Small intestine (tissue), 7 donors: ENCODE data around the gene BPGM. TPM values are rescaled to one million over a fixed set of nuclear protein-coding genes. Genes with fewer than 3 reads are reported as not detected.
"Not testable (repeated sequence)": the region's sequence is repeated elsewhere in the genome, so short reads cannot be mapped to it uniquely, and the experiment has no call there.

Experiments
- DNase-seq, 2 donors: peaks; one replicate each; pipeline versions ENCODE4 v3.0.0 to v3.0.0-alpha.2; 2013
- FAIRE-seq: peaks from 2 replicates; lab custom pipeline; 2012; peaks lifted over from hg19 to GRCh38; lab: Jason Lieb, UNC
- H3K27ac ChIP-seq, 3 donors: one replicate each; pipeline ENCODE4 v1.5.1; 2013; ENCODE audit warnings: low read length in 2 of 3, mild to moderate bottlenecking in 2 of 3, control low read depth in 1 of 3, inconsistent platforms in 1 of 3, low read depth in 1 of 3, moderate library complexity in 1 of 3
- H3K27me3 ChIP-seq, 3 donors: one replicate each; pipeline ENCODE4 v1.6.1; 2013; ENCODE audit warnings: low read length in 3 of 3, inconsistent platforms in 1 of 3; ENCODE audit not compliant: control insufficient read depth in 3 of 3, insufficient read depth in 3 of 3
- H3K36me3 ChIP-seq, 3 donors: one replicate each; pipeline ENCODE4 v1.6.1; 2013; ENCODE audit warnings: low read length in 3 of 3, inconsistent platforms in 1 of 3, low read depth in 1 of 3, mild to moderate bottlenecking in 1 of 3, moderate library complexity in 1 of 3; ENCODE audit not compliant: control insufficient read depth in 3 of 3, insufficient read depth in 2 of 3
- H3K4me1 ChIP-seq, 3 donors: one replicate each; pipeline ENCODE4 v1.6.1; 2013; ENCODE audit warnings: low read length in 2 of 3, inconsistent platforms in 1 of 3, low read depth in 1 of 3, mild to moderate bottlenecking in 1 of 3, moderate library complexity in 1 of 3; ENCODE audit not compliant: control insufficient read depth in 3 of 3, insufficient read depth in 2 of 3
- H3K4me3 ChIP-seq, 3 donors: one replicate each; pipeline ENCODE4 v1.5.1; 2013; ENCODE audit warnings: low read length in 3 of 3, control low read depth in 1 of 3, inconsistent platforms in 1 of 3, low read depth in 1 of 3, mild to moderate bottlenecking in 1 of 3, moderate library complexity in 1 of 3
- H3K9me3 ChIP-seq, 2 donors: one replicate each; pipeline ENCODE4 v1.6.1; 2013; ENCODE audit warnings: low read depth in 1 of 2, low read length in 1 of 2; ENCODE audit not compliant: control insufficient read depth in 2 of 2, insufficient read depth in 1 of 2
- WGBS, 3 donors: extraction: QIAGEN DNeasy Blood & Tissue Kit; methylation state at CpG; one replicate each; pipeline ENCODE4 v1.1.7; 2013; 5-methylcytosine and 5-hydroxymethylcytosine counted together
- polyA plus RNA-seq, 4 donors: library from polyadenylated mRNA; stranded (reverse) in 3 of 4; unstranded in 1 of 4; fragments of 200-250 nt in 3 of 4; fragments of 120-200 nt in 1 of 4; gene quantifications; one replicate each; pipeline versions ENCODE4 v1.2.1 to v1.2.3, GENCODE V29; 2013
- donor health status: healthy with polysubstance abuse.
- donor health status: control.
- donor health status: control.
- donor health status: Bipolar disorder and iron deficiency.
- donor health status: healthy.

The BPGM gene
- polyA plus RNA-seq, 4 donors, result 9.9 to 15.4 (median 12.0) TPM

- no peak overlapping the region for H3K4me3 ChIP-seq
- FAIRE-seq, result no peak
- no peaks in the 10 kb centered on the region for H3K9me3 ChIP-seq
- 81 to 90% (median 87%) methylated on average over 4 of the region's 4 CpGs for WGBS, 3 donors
- H3K27me3 ChIP-seq, result no peaks in the 10 kb centered on the region
- no peak for DNase-seq
- H3K27ac ChIP-seq, result no peak overlapping the region
- H3K36me3 ChIP-seq, result peaks cover 2 to 4% (median 4%) of the 10 kb centered on the region in 3 donors
- H3K4me1 ChIP-seq, result no peaks in the 10 kb centered on the region
Observed at GRCh38 chr7:134662871-134663205, 16.2 kb downstream of the BPGM start.

GRCh38 chr7:134665045-134665444 lies 18.4 kb downstream of the BPGM start:
- DNase-seq, H3K9me3 ChIP-seq, H3K4me3 ChIP-seq, H3K27me3 ChIP-seq, H3K36me3 ChIP-seq, H3K4me1 ChIP-seq, FAIRE-seq, H3K27ac ChIP-seq: not testable (repeated sequence)
- 3 to 37% (median 4%) methylated on average over 1 of the region's 3 CpGs for WGBS, 3 donors

GRCh38 chr7:134667899-134668298 lies 21.2 kb downstream of the BPGM start:
- H3K27me3 ChIP-seq, result no peaks in the 10 kb centered on the region
- FAIRE-seq (no peak), DNase-seq (no peak)
- H3K9me3 ChIP-seq, result no peaks in the 10 kb centered on the region
- H3K4me1 ChIP-seq, result peaks cover 0 to 6% (median 0%) of the 10 kb centered on the region in 3 donors
- H3K36me3 ChIP-seq, result peaks cover 0 to 2% (median 0%) of the 10 kb centered on the region in 3 donors
- no peak overlapping the region for H3K4me3 ChIP-seq
- whole genome bisulfite sequencing, 3 donors, result 87 to 96% (median 92%) methylated on average over 1 of the region's 1 CpG
- no peak overlapping the region for H3K27ac ChIP-seq

- Histone ChIP-seq H3K4me1 (peaks cover 0 to 6% (median 0%) of the 10 kb centered on the region in 3 donors), H3K9me3 (peaks cover 0 to 2% of the 10 kb centered on the region in 2 donors), H3K27me3 (no peaks in the 10 kb centered on the region), H3K27ac (peak overlapping the region in 1 of 3 donors; percentile 45), H3K4me3 (no peak overlapping the region), H3K36me3 (peaks cover 0 to 2% (median 0%) of the 10 kb centered on the region in 3 donors)
- no peak for DNase-seq
- FAIRE-seq, result no peak
- WGBS, 3 donors, result 80 to 85% (median 84%) methylated on average over 4 of the region's 4 CpGs
Observed at GRCh38 chr7:134669388-134669787, 22.7 kb downstream of the BPGM start.

- peak; percentile 25 to 50 for DNase-seq
- H3K9me3 ChIP-seq, result peaks cover 0 to 2% of the 10 kb centered on the region in 2 donors
- H3K36me3 ChIP-seq, result peaks cover 0 to 2% (median 0%) of the 10 kb centered on the region in 3 donors
- H3K27ac ChIP-seq, result peak overlapping the region in 1 of 3 donors; percentile 39
- H3K27me3 ChIP-seq, result no peaks in the 10 kb centered on the region
- FAIRE-seq, result no peak
- peaks cover 0 to 6% (median 0%) of the 10 kb centered on the region in 3 donors for H3K4me1 ChIP-seq
- no peak overlapping the region for H3K4me3 ChIP-seq
- WGBS, 3 donors, result 15 to 22% (median 18%) methylated on average over 8 of the region's 8 CpGs
Observed at GRCh38 chr7:134669845-134670373, 23.3 kb downstream of the BPGM start.

- no peak for FAIRE-seq
Observed at GRCh38 chr7:134671609-134672008, 25.0 kb downstream of the BPGM start.

GRCh38 chr7:134674424-134674823 lies 27.8 kb downstream of the BPGM start:
- DNase-seq, result no peak
- no peaks in the 10 kb centered on the region for H3K27me3 ChIP-seq
- no peak overlapping the region for H3K27ac ChIP-seq
- peaks cover 0 to 4% (median under 1%) of the 10 kb centered on the region in 3 donors for H3K36me3 ChIP-seq
- no peak overlapping the region for H3K4me3 ChIP-seq
- H3K4me1 ChIP-seq, result peaks cover 0 to 4% (median 0%) of the 10 kb centered on the region in 3 donors
- FAIRE-seq, result no peak
- H3K9me3 ChIP-seq, result peaks cover 0 to 2% of the 10 kb centered on the region in 2 donors

More at GRCh38 chr7:134671609-134672008, 25.0 kb downstream of the BPGM start:
- Histone ChIP-seq H3K27me3 (no peaks in the 10 kb centered on the region), H3K4me3 (no peak overlapping the region), H3K36me3 (no peaks in the 10 kb centered on the region), H3K4me1 (peaks cover 0 to 6% (median 0%) of the 10 kb centered on the region in 3 donors), H3K9me3 (peaks cover 0 to 2% of the 10 kb centered on the region in 2 donors), H3K27ac (no peak overlapping the region)
- WGBS, 3 donors, result 86 to 100% (median 95%) methylated on average over 1 of the region's 1 CpG
- no peak for DNase-seq

- Histone ChIP-seq H3K9me3 (peaks cover 0 to 2% of the 10 kb centered on the region in 2 donors), H3K4me3 (no peak overlapping the region), H3K27me3 (no peaks in the 10 kb centered on the region), H3K4me1 (no peaks in the 10 kb centered on the region), H3K36me3 (peaks cover 0 to 8% (median 2%) of the 10 kb centered on the region in 3 donors), H3K27ac (no peak overlapping the region)
- DNase-seq, result no peak
- no peak for FAIRE-seq
- WGBS, 3 donors, result 83 to 92% (median 91%) methylated on average over 1 of the region's 1 CpG
Observed at GRCh38 chr7:134676743-134677142, 30.1 kb downstream of the BPGM start.

GRCh38 chr7:134678115-134678514 lies 31.5 kb downstream of the BPGM start:
- Histone ChIP-seq H3K27me3 (no peaks in the 10 kb centered on the region), H3K4me1 (no peaks in the 10 kb centered on the region), H3K4me3 (no peak overlapping the region), H3K36me3 (peaks cover 0 to 8% (median 2%) of the 10 kb centered on the region in 3 donors), H3K9me3 (peaks cover 0 to 2% of the 10 kb centered on the region in 2 donors), H3K27ac (no peak overlapping the region)
- WGBS, 3 donors, result 90 to 96% (median 94%) methylated on average over 2 of the region's 2 CpGs
- FAIRE-seq, result no peak
- no peak for DNase-seq
